ENCODE data around the gene LHX8.

Gene LHX8

GRCh38 chr1:75132812-75133619, 1.2 kb upstream of the LHX8 start:
- H3K4me3 ChIP-seq (ENCODE audit: low read depth, low read length): no peak overlapping the region
- DNase-seq (ENCODE audit: low read depth): no peak
- TF ChIP-seq, protein P1, sequence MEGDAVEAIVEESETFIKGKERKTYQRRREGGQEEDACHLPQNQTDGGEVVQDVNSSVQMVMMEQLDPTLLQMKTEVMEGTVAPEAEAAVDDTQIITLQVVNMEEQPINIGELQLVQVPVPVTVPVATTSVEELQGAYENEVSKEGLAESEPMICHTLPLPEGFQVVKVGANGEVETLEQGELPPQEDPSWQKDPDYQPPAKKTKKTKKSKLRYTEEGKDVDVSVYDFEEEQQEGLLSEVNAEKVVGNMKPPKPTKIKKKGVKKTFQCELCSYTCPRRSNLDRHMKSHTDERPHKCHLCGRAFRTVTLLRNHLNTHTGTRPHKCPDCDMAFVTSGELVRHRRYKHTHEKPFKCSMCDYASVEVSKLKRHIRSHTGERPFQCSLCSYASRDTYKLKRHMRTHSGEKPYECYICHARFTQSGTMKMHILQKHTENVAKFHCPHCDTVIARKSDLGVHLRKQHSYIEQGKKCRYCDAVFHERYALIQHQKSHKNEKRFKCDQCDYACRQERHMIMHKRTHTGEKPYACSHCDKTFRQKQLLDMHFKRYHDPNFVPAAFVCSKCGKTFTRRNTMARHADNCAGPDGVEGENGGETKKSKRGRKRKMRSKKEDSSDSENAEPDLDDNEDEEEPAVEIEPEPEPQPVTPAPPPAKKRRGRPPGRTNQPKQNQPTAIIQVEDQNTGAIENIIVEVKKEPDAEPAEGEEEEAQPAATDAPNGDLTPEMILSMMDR (conservative IDR thresholded peaks at IDR 0.05; ENCODE audit: low read depth, low read length): no peak

- TF ChIP-seq, protein P1 (conservative IDR thresholded peaks at IDR 0.05; ENCODE audit: low read depth, low read length): no peak
- DNase-seq (ENCODE audit: low read depth): peak; percentile 1
- peak overlapping the region; percentile 5 for H3K4me3 ChIP-seq (ENCODE audit: low read depth, low read length)
Observed at GRCh38 chr1:75134647-75135572, 722 bp downstream of the LHX8 start.

DNA sequence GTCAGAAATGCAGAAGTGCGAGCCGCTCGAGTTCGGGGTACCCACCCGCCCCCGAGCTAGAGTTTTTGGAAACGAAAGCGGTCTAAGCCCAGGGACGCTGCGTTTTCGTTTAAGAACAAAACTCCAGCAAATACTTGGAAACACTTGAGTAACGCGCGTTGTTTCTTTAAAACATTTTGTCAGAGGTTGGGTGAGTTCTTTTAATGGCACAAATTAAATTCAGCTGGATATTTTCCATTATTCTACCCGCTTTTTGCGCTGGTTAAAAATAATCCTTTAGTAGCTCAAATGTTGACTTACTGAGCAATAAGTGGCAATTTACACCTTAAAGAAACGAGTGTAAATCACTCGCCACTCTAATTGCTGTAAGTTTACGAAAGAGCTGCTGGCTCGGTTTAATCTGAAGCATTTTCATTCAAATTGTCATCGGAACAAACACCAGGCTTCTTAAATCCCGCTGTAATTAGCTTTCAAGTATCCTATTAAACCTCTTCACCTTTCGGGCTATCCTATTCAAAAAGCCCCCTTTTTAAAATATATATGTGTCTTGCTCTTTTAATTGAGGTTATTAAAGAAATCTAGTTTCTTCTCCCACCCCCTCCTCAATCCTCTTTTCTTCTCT, 1.5 kb downstream of the LHX8 start:
- TF ChIP-seq, protein P1 (conservative IDR thresholded peaks at IDR 0.05; ENCODE audit: low read depth, low read length): no peak
- DNase-seq (ENCODE audit: low read depth): peak; percentile 1
- H3K4me3 ChIP-seq (ENCODE audit: low read depth, low read length): peak overlapping the region; percentile 5

- TF ChIP-seq, protein P1 (conservative IDR thresholded peaks at IDR 0.05; ENCODE audit: low read depth, low read length): no peak
- DNase-seq (ENCODE audit: low read depth): no peak
- no peak overlapping the region for H3K4me3 ChIP-seq (ENCODE audit: low read depth, low read length)
Observed at GRCh38 chr1:75136195-75136815, 2.1 kb downstream of the LHX8 start.

DNA sequence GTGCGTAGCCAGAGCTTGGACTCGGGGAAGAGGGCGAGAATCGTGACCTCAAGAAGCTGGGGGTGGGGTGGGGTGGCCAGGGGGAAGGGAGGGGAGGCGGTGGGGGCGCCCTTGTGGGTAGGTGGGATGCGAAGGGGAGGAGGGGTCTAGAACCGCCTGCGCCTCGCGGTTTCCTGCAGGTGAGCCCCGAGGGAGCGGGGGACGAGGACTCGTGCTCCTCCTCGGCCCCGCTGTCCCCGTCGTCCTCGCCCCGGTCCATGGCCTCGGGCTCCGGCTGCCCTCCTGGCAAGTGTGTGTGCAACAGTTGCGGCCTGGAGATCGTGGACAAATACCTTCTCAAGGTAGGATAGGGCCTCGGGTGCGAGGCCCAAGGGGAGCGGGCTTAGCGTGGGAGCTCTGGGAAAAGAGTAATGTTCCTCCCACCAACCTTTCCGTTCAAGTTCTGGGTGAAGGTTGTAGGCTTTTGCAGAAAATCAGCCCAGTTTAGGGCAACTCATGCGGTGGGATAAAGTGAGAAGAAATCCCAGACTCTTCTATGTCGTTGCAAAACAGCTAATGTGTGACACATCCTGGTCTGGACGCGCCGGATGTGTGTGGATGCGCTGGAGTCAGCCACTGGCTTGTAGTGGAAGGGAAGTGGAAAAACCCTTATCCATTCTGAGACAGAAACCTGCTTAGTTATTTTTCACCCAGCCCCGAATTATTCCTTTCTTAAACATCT, 2.9 kb downstream of the LHX8 start:
- TF ChIP-seq, protein P1 (conservative IDR thresholded peaks at IDR 0.05; ENCODE audit: low read depth, low read length): no peak
- no peak for DNase-seq (ENCODE audit: low read depth)
- no peak overlapping the region for H3K4me3 ChIP-seq (ENCODE audit: low read depth, low read length)

- no peak overlapping the region for H3K4me3 ChIP-seq (ENCODE audit: low read depth, low read length)
- TF ChIP-seq, protein P1 (conservative IDR thresholded peaks at IDR 0.05; ENCODE audit: low read depth, low read length): no peak
- no peak for DNase-seq (ENCODE audit: low read depth)
Observed at GRCh38 chr1:75152092-75152491, 17.9 kb downstream of the LHX8 start.

Measured in choroid plexus epithelial cell (primary cell).